ENCODE data around the gene IREB2.

GRCh38 chr15:78448441-78449219, 10.6 kb downstream of the IREB2 start:
- TF ChIP-seq ZNF274 (IDR thresholded peaks at IDR 0.05; ENCODE audit: low read depth, low read length) (no peak), YY1 (IDR thresholded peaks at IDR 0.05; ENCODE audit: insufficient read depth, insufficient read length) (no peak)

Data from NT2/D1 (cell line).